GM11168 (cell line): ENCODE data around the gene FHOD3.

Experiments
- in situ Hi-C: fragments of 300-500 bp; cut with MboI; formaldehyde crosslinking; loops from one replicate; pipeline ENCODE4 v1.12.0; 2022; ENCODE audit warnings: low sequenced_read_pairs; ENCODE audit not compliant: unreplicated experiment

The FHOD3 gene

GRCh38 chr18:36297417-36298125, at the start of gene FHOD3:
TSS of gene FHOD3 (plus strand) at chr18:36297713. CDS start at chr18:36297836, 123 bp downstream.
- in situ Hi-C loops, result loop anchor here (10.0 kb wide), 1 partner anchor 273 kb away; no protein-coding TSS in a partner anchor

- in situ Hi-C loops, result no loop called here
Measured at GRCh38 chr18:36249392-36249791, 48.1 kb upstream of the FHOD3 start.

- in situ Hi-C loops, result no loop called here
Measured at GRCh38 chr18:36250827-36251226, 46.7 kb upstream of the FHOD3 start.

- in situ Hi-C loops, result no loop called here
Measured at GRCh38 chr18:36255072-36255698, 42.3 kb upstream of the FHOD3 start.

- in situ Hi-C loops, result no loop called here
Measured at GRCh38 chr18:36256094-36256493, 41.4 kb upstream of the FHOD3 start.

GRCh38 chr18:36262971-36263370, 34.5 kb upstream of the FHOD3 start:
- in situ Hi-C loops, result no loop called here

- in situ Hi-C loops, result no loop called here
Measured at GRCh38 chr18:36264283-36264682, 33.2 kb upstream of the FHOD3 start.

- in situ Hi-C loops, result no loop called here
Measured at GRCh38 chr18:36265015-36265414, 32.5 kb upstream of the FHOD3 start.

- in situ Hi-C loops, result no loop called here
Measured at GRCh38 chr18:36269157-36269556, 28.4 kb upstream of the FHOD3 start.

GRCh38 chr18:36271153-36271552, 26.4 kb upstream of the FHOD3 start:
- in situ Hi-C loops, result no loop called here

- in situ Hi-C loops, result no loop called here
Measured at GRCh38 chr18:36273347-36273746, 24.2 kb upstream of the FHOD3 start.

GRCh38 chr18:36274083-36274715, 23.3 kb upstream of the FHOD3 start:
- in situ Hi-C loops, result no loop called here

GRCh38 chr18:36275561-36275960, 22.0 kb upstream of the FHOD3 start:
- in situ Hi-C loops, result no loop called here

GRCh38 chr18:36279001-36279400, 18.5 kb upstream of the FHOD3 start:
- in situ Hi-C loops, result no loop called here

GRCh38 chr18:36281936-36282335, 15.6 kb upstream of the FHOD3 start:
- in situ Hi-C loops, result loop anchor here (5.0 to 10.0 kb wide), 2 partner anchors 180 to 527 kb away; no protein-coding TSS in a partner anchor

GRCh38 chr18:36283448-36283847, 14.1 kb upstream of the FHOD3 start:
- in situ Hi-C loops, result loop anchor here (5.0 to 10.0 kb wide), 2 partner anchors 181 to 529 kb away; no protein-coding TSS in a partner anchor

- in situ Hi-C loops, result loop anchor here (5.0 to 10.0 kb wide), 2 partner anchors 182 to 529 kb away; no protein-coding TSS in a partner anchor
Measured at GRCh38 chr18:36284268-36284667, 13.2 kb upstream of the FHOD3 start.

GRCh38 chr18:36284671-36285295, 12.7 kb upstream of the FHOD3 start:
- in situ Hi-C loops, result loop anchor here (5.0 to 10.0 kb wide), 2 partner anchors 182 to 530 kb away; no protein-coding TSS in a partner anchor

- in situ Hi-C loops, result loop anchor here (10.0 kb wide), 1 partner anchor 533 kb away; no protein-coding TSS in a partner anchor
Measured at GRCh38 chr18:36287653-36288052, 9.9 kb upstream of the FHOD3 start.

- in situ Hi-C loops, result loop anchor here (10.0 kb wide), 1 partner anchor 534 kb away; no protein-coding TSS in a partner anchor
Measured at GRCh38 chr18:36288689-36289088, 8.8 kb upstream of the FHOD3 start.
